GM19455 (cell line): Measurements from ENCODE around the gene UGT1A5.
"Not testable (repeated sequence)": the region's sequence is repeated elsewhere in the genome, so short reads cannot be mapped to it uniquely, and the experiment has no call there.

Experiments used
- ATAC-seq: cut with Tn5 transposase; IDR thresholded peaks from one replicate; pipeline ENCODE4 v1.9.1; 2021; ENCODE audit not compliant: unreplicated experiment

Gene UGT1A5

GRCh38 chr2:233745838-233746237 lies 33.1 kb downstream of the UGT1A5 start:
- not testable (repeated sequence) for ATAC-seq

DNA sequence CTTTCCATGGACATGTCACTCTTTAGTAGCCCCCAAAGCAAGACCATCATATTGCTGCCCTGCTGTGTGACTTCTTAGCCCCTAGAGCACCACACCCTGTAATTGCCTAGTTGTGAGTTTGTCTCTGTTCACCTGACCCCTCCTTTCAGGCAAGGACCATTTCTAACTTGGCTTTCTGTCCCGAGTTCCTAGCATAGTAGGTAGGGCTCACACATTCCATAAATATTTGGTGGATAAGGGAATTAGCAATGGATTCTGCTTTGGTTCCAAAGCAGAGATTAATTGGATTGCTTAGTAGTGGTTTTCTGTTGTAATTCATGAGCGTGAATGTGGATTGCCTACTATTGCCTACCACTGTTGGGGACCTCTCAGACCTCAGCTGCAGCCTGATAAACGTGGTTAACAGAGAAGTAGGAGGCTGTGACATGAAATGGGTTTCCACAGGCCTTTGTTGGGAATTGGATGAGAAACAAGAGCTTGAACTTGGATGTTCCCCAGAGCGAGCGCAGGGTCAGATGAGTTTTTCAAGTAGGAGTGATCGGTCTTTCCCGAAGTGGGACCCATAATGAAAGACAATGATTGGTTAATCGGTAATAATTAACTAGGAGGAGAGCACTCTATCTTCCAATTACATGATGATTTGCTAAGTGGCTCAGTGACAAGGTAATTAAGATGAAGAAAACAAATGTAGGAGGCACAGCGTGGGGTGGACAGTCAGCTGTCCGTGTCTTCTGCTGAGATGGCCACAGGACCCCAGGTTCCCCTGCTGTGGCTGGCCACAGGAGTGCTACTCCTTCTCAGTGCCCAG lies 34.0 kb downstream of the UGT1A5 start:
- ATAC-seq = no peak

DNA sequence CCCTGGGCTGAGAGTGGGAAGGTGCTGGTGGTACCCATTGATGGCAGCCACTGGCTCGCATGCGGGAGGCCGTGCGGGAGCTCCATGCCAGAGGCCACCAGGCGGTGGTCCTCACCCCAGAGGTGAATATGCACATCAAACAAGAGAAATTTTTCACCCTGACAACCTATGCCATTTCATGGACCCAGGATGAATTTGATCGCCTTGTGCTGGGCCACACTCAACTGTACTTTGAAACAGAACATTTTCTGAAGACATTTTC lies 34.5 kb downstream of the UGT1A5 start:
- ATAC-seq = no peak

GRCh38 chr2:233750689-233751088 lies 38.0 kb downstream of the UGT1A5 start:
- not testable (repeated sequence) for ATAC-seq

DNA sequence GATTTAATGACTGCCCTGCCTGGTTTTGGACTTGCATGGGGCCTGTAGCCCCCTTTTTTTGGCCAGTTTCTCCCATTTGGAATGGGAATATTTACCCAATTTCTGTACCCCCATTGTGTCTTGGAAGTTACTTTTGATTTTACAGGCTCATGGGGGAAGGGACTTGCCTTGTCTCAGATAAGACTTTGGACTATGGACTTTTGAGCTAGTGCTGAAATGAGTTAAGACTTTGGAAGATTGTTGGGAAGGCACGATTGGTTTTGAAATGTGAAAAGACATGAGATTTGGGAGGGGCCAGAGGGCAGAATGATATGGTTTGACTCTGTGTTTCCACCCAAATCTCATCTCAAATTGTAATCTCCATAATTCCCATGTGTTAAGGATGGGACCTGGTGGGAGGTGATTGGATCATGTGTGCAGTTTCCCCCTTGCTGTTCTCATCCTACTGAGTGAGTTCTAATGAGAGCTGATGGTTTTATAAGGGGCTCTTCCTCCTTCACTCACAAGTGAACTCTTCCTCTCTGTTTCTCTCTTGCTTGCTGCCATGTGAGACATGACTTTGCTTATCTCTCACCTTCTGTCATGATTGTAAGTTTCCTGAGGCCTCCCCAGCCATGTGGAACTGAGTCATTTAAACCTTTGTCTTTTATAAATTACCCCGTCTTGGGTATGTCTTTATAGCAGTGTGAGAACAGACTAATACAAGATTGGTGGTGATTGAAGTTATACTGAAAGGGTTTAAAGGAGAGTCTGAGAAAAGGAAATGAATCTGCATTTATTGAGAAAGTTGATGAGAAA lies 38.7 kb downstream of the UGT1A5 start:
- ATAC-seq = not testable (repeated sequence)

- no peak for ATAC-seq
Measured at GRCh38 chr2:233754872-233755611, 42.3 kb downstream of the UGT1A5 start.

DNA sequence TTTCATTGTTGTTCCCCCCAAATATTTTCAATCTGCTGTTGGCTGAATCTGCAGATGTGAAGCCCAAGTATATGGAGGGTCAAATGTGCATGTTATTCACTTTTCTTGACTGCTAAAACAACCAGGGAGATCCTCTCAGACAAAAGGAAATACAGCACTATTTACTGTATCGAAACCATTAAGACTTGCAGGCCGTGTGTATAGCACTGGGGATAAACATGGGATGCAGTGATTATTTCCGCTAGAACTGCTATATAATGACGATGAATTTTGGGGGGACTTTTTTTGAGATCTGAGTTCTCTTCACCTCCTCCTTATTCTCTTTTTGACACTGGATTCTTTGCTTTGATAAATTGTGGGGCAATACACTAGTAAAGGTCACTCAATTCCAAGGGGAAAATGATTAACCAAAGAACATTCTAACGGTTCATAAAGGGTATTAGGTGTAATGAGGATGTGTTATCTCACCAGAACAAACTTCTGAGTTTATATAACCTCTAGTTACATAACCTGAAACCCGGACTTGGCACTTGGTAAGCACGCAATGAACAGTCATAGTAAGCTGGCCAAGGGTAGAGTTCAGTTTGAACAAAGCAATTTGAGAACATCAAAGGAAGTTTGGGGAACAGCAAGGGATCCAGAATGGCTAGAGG lies 43.8 kb downstream of the UGT1A5 start:
- no peak for ATAC-seq

GRCh38 chr2:233758141-233758540 lies 45.4 kb downstream of the UGT1A5 start:
- no peak for ATAC-seq

DNA sequence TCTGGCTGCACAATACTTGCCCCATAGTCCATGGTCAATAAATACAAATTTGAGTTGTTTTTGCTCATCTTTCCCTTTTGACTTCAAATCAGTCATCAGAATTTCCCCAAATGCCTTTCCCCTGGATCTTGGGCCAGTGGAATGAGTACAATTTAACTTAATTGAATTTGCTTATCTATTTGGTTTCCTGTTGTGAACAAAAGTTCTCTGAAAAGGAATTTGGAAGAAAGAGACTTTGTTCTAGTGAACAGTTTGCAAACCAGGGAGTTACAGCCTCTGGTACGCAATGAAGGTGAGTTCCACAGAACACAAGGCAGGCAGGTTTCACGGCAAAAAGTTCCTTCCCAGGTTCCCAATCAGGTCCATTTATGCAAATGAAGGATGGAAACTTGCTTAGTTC lies 46.1 kb downstream of the UGT1A5 start:
- no peak for ATAC-seq

GRCh38 chr2:233760043-233760442 lies 47.3 kb downstream of the UGT1A5 start, which contains the start of gene UGT1A1:
Gene UGT1A1, plus strand, starts transcription at chr2:233760270. Its CDS starts 18 bp downstream, at chr2:233760288.
- no peak for ATAC-seq

DNA sequence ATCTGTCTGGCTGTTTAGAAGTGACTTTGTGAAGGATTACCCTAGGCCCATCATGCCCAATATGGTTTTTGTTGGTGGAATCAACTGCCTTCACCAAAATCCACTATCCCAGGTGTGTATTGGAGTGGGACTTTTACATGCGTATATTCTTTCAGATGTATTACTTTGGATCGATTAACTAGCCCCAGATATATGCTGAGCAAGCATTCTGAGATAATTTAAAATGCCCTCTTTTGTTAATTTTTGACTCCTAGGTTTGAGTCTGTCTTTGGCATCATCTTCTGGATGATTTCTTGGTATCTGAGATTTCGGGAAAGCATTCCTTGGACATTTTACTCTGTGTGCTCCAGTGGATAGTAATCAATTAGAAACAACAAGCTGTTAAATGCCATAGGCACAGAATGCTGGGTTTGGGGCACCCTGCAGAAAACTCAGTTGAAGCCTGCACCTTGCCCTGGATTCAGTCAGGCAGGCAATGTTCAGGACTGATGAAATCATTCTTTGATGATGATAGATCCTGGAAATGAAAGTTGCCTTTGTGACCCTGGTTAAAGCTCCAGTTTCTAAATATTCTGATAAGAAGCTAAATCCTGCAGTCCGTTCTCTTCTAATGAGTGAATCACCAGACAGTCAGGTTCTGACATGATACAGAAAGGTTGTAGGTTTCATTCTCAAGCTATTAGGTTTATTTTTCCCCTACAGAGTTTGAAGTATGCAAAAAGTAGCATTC lies 48.5 kb downstream of the UGT1A5 start:
- no peak for ATAC-seq

DNA sequence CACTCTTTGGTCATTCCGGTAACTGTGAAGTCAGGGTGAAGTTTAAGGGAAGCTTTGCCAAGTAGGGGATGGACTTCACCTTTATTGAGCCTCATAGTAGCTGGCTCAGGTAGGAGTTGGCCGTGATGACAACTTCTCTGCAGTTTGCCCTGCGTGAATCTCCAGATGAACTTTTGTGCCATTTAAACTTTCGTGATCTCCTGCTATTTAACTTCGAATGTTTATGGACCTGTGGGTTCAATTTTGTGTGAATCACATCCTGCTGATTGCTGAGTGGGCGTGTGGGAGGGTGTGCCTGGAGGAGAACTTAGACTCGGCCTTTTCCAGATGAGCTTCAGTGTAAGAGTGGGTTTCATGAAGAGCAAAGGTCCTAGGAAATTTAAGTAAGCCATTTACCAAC lies 51.6 kb downstream of the UGT1A5 start:
- ATAC-seq = no peak

GRCh38 chr2:233764761-233765160 lies 52.1 kb downstream of the UGT1A5 start:
- no peak for ATAC-seq

- ATAC-seq = no peak
Measured at GRCh38 chr2:233766416-233766815, 53.7 kb downstream of the UGT1A5 start.

DNA sequence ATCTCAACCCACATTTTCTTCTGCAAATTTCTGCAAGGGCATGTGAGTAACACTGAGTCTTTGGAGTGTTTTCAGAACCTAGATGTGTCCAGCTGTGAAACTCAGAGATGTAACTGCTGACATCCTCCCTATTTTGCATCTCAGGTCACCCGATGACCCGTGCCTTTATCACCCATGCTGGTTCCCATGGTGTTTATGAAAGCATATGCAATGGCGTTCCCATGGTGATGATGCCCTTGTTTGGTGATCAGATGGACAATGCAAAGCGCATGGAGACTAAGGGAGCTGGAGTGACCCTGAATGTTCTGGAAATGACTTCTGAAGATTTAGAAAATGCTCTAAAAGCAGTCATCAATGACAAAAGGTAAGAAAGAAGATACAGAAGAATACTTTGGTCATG lies 55.4 kb downstream of the UGT1A5 start:
- no peak for ATAC-seq

GRCh38 chr2:233769260-233769659 lies 56.6 kb downstream of the UGT1A5 start:
- no peak for ATAC-seq

DNA sequence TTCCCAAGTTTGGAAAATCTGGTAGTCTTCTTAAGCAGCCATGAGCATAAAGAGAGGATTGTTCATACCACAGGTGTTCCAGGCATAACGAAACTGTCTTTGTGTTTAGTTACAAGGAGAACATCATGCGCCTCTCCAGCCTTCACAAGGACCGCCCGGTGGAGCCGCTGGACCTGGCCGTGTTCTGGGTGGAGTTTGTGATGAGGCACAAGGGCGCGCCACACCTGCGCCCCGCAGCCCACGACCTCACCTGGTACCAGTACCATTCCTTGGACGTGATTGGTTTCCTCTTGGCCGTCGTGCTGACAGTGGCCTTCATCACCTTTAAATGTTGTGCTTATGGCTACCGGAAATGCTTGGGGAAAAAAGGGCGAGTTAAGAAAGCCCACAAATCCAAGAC lies 59.4 kb downstream of the UGT1A5 start:
- ATAC-seq = no peak

DNA sequence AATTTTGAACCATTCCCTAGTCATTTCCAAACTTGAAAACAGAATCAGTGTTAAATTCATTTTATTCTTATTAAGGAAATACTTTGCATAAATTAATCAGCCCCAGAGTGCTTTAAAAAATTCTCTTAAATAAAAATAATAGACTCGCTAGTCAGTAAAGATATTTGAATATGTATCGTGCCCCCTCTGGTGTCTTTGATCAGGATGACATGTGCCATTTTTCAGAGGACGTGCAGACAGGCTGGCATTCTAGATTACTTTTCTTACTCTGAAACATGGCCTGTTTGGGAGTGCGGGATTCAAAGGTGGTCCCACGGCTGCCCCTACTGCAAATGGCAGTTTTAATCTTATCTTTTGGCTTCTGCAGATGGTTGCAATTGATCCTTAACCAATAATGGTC lies 59.9 kb downstream of the UGT1A5 start:
- ATAC-seq = no peak

GRCh38 chr2:233773854-233774253 lies 61.1 kb downstream of the UGT1A5 start:
- no peak for ATAC-seq

GRCh38 chr2:233775414-233775813 lies 62.7 kb downstream of the UGT1A5 start:
- no peak for ATAC-seq

DNA sequence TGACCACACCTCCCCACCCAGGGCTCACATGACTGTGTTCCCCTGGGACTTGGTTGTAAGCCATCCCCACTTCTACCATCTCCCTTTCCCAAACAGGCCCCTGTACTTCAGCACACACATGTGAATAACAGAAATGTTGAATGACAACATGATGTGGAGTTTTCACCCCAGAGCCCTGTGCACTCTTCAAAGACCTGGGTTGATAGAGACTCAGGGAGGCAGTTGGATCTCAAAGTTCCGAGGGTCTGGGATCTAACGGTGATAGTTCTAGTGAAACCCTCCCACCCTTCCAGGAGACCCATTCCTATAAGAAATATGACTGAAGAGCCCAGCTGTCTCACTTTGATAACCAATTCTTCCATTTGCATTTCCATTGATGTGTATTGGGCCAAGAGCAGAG lies 65.3 kb downstream of the UGT1A5 start, which contains the start of gene MROH2A:
Gene MROH2A (plus strand): TSS at position 301 of the 400 bp plus-strand sequence. CDS start 1,029 bp downstream, outside the sequence.
- no peak for ATAC-seq
